ENCODE measurements around the gene FRMD1. TPM values are rescaled to one million over a fixed set of nuclear protein-coding genes. Genes with fewer than 3 reads are reported as not detected.

Gene FRMD1
- total RNA-seq, 1 experiment from 2014 or later = not detected

DNA sequence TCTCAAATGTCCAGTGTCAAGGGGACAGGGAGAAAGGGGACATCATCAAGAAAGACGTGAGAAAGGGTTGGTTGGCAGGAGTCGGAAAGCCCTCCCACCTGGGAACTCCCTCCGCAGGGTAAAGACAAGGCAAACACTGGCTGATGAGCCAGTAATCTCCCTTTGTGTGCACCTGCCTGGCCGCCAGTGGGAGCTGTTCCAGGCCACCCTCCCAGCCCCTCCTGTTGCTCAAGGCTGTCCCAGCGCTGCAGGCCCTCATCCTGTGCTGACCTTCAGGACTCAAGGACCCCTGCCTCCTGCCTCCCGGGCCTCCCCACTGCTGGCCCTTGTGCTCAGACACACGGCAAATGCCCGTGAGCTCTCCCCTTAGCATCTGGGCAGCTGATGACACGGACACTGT is 7.4 kb downstream of the FRMD1 start:
- POLR2A ChIA-PET = no interaction called here
- Histone ChIP-seq H3K4me3 (replicated peaks in 1 of 2; ENCODE audit: low read depth in 1 of 2, low read length in 2 of 2) (no peak overlapping the region), H3K27ac (ENCODE audit: low read depth, low read length) (no peak overlapping the region), H3K27me3 (ENCODE audit: insufficient read depth, low read length) (no peaks in the 10 kb centered on the region), H3K4me2 (ENCODE audit: low read length) (no peak overlapping the region), H3K9ac (ENCODE audit: low read length) (no peak overlapping the region), H3K79me2 (ENCODE audit: insufficient read depth, low read length) (no peaks in the 10 kb centered on the region), H3K36me3 (ENCODE audit: control insufficient read depth in 1 of 2, insufficient read depth in 2 of 2, low read length in 2 of 2) (no peaks in the 10 kb centered on the region), H3K9me2 (ENCODE audit: insufficient read depth) (no peaks in the 10 kb centered on the region), H4K20me1 (ENCODE audit: insufficient read depth) (no peaks in the 10 kb centered on the region), H3K9me3 (ENCODE audit: control insufficient read depth in 1 of 2, insufficient read depth in 1 of 2, low read depth in 1 of 2, low read length in 2 of 2) (no peaks in the 10 kb centered on the region), H3K4me1 (ENCODE audit: control insufficient read depth in 1 of 2, insufficient read depth in 2 of 2, low read length in 2 of 2) (no peaks in the 10 kb centered on the region), H2AFZ (ENCODE audit: low read depth, low read length, poor library complexity, severe bottlenecking) (no peak overlapping the region)
- no TSS peak for BruUV-seq (replicated peaks)
- CTCF ChIA-PET = no interaction called here
- ATAC-seq = peak; percentile 91
- RAD21 ChIA-PET (ENCODE audit: low non-redundant PET in 1 of 2, low total read pairs in 2 of 2, uncharacterized antibody in 2 of 2, unreplicated experiment in 2 of 2) = no interaction called here
- no peak for TF ChIP-seq SP1 (IDR thresholded peaks at IDR 0.05; ENCODE audit: low read depth)
- TF ChIP-seq, protein P1, sequence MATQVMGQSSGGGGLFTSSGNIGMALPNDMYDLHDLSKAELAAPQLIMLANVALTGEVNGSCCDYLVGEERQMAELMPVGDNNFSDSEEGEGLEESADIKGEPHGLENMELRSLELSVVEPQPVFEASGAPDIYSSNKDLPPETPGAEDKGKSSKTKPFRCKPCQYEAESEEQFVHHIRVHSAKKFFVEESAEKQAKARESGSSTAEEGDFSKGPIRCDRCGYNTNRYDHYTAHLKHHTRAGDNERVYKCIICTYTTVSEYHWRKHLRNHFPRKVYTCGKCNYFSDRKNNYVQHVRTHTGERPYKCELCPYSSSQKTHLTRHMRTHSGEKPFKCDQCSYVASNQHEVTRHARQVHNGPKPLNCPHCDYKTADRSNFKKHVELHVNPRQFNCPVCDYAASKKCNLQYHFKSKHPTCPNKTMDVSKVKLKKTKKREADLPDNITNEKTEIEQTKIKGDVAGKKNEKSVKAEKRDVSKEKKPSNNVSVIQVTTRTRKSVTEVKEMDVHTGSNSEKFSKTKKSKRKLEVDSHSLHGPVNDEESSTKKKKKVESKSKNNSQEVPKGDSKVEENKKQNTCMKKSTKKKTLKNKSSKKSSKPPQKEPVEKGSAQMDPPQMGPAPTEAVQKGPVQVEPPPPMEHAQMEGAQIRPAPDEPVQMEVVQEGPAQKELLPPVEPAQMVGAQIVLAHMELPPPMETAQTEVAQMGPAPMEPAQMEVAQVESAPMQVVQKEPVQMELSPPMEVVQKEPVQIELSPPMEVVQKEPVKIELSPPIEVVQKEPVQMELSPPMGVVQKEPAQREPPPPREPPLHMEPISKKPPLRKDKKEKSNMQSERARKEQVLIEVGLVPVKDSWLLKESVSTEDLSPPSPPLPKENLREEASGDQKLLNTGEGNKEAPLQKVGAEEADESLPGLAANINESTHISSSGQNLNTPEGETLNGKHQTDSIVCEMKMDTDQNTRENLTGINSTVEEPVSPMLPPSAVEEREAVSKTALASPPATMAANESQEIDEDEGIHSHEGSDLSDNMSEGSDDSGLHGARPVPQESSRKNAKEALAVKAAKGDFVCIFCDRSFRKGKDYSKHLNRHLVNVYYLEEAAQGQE (IDR thresholded peaks at IDR 0.05; ENCODE audit: low read depth) = no peak
- TF ChIP-seq RAD21 (IDR thresholded peaks at IDR 0.05; ENCODE audit: low read depth) = peak; percentile 30
- TF ChIP-seq EZH2phosphoT487 (IDR thresholded peaks at IDR 0.05; ENCODE audit: borderline replicate concordance) = no peak
- TF ChIP-seq EZH2 (IDR thresholded peaks at IDR 0.05) = no peak
- peak; percentile 9 to 62 (median 53); a peak in 5 of 6 replicates for TF ChIP-seq CTCF (IDR thresholded peaks at IDR 0.05 in 2 of 3, conservative IDR thresholded peaks at IDR 0.05 in 1 of 3; ENCODE audit: borderline replicate concordance in 1 of 3, insufficient read depth in 1 of 3, low read depth in 2 of 3, low read length in 2 of 3)
- TF ChIP-seq SIN3A (IDR thresholded peaks at IDR 0.05; ENCODE audit: low read depth) = no peak
- TF ChIP-seq TCF7L2 (IDR thresholded peaks at IDR 0.05; ENCODE audit: borderline replicate concordance, extremely low read depth, insufficient read depth, insufficient read length) = no peak
- TF ChIP-seq MAX (IDR thresholded peaks at IDR 0.05) = no peak
- DNase-seq (ENCODE audit: low read depth, low spot score) = no peak
- intact Hi-C loops (cut with micrococcal nuclease) = loop anchor here (5.0 kb wide), 1 partner anchor 46 kb away; no protein-coding TSS in a partner anchor

Measured in HCT116 (cell line).